Stimulated activated memory B cell treated with anti-CD40 and anti-IgM and Interleukin-4, amounts not matched to agents 10 μg/mL and 1 μg/mL and 100 μg/mL, for 72 hours (primary cell): Measurements from ENCODE around the gene STXBP4.

Experiments used
- ATAC-seq: fragments of 150-1000 bp; cut with Tn5 transposase; 2 replicates; pipeline ENCODE4 v1.10.0; 2021
- H3K27ac Mint-ChIP-seq: one replicate; pipeline ENCODE4 v1.8.0; 2022; ENCODE audit warnings: mild to moderate bottlenecking, mixed read lengths
- H3K27me3 Mint-ChIP-seq: one replicate; pipeline ENCODE4 v1.8.0; 2022; ENCODE audit warnings: mixed read lengths
- H3K36me3 Mint-ChIP-seq: one replicate; pipeline ENCODE4 v1.8.0; 2022; ENCODE audit warnings: mixed read lengths
- H3K4me1 Mint-ChIP-seq: one replicate; pipeline ENCODE4 v1.8.0; 2022; ENCODE audit warnings: mixed read lengths
- H3K4me3 Mint-ChIP-seq: one replicate; pipeline ENCODE4 v1.8.0; 2022; ENCODE audit warnings: mild to moderate bottlenecking, moderate library complexity, mixed read lengths
- H3K9me3 Mint-ChIP-seq: one replicate; pipeline ENCODE4 v1.8.0; 2022; ENCODE audit warnings: mixed read lengths

STXBP4 gene

DNA sequence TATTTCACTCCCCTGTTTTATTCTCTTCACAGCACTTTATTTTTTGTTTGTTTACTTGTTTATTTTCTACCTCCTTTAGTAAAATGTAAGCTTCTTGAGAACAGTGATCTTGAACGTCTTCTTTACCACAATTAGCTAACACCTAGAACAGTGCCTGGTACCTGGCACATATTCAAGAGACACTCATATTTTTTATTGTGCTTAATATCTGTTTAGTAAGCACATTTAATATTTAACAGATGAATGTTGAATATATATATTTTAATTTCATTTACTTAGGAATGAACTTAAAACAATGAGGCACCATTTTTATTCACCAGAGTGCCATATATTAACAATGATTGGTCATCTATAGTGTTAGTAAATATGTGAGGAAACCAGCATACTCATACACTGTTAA, 130.2 kb downstream of the STXBP4 start:
- no peak for ATAC-seq
- Mint-ChIP-seq H3K27me3 (no peaks in the 10 kb centered on the region), H3K4me1 (no peaks in the 10 kb centered on the region), H3K36me3 (peaks cover 26% of the 10 kb centered on the region), H3K9me3 (no peaks in the 10 kb centered on the region), H3K4me3 (no peak overlapping the region), H3K27ac (no peak overlapping the region)

DNA sequence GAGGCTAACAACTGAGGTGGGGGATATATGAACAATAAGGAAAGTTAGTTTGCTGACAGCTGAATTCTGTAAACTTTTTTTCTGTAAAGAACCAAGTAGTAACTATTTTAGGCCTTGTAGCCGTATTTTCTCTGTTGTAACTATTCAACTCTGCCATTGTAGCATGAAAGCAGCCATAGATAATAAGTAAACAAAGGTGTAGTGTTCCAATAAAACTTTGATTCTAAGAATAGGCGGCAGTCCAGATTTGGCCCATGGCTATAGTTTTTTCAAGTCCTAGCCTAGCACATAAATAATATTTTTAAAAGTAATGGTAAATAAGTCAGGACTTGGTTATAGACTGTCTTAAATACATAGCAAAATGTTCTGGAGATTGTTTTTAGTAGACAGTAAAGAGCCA, 142.0 kb downstream of the STXBP4 start:
- ATAC-seq, result no peak
- H3K27me3 Mint-ChIP-seq, result no peaks in the 10 kb centered on the region
- H3K4me1 Mint-ChIP-seq, result no peaks in the 10 kb centered on the region
- peaks cover 32% of the 10 kb centered on the region for H3K36me3 Mint-ChIP-seq
- no peak overlapping the region for H3K27ac Mint-ChIP-seq
- peaks cover 8% of the 10 kb centered on the region for H3K9me3 Mint-ChIP-seq
- no peak overlapping the region for H3K4me3 Mint-ChIP-seq

DNA sequence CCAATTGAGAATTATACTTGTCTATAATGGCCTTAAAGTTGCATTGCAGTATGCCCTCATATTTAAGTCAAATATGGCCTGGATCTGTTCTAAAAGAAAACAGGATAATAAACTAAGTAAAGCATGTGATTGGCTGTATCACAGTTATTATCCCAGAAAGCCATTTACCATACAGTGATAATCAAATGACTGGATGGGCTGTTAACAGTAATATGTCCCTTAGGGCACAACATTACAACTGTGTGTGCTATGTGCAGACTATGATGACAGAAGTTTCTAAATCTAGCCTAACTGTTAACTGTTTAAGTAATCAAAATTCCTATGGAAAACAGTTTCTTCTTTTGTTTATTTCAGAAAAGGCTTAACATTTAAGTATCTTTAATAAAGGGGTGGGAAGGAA, 145.7 kb downstream of the STXBP4 start:
- Mint-ChIP-seq H3K4me3 (no peak overlapping the region), H3K36me3 (peaks cover 10% of the 10 kb centered on the region), H3K27me3 (no peaks in the 10 kb centered on the region), H3K27ac (no peak overlapping the region), H3K4me1 (no peaks in the 10 kb centered on the region), H3K9me3 (peaks cover 2% of the 10 kb centered on the region)
- ATAC-seq, result no peak

DNA sequence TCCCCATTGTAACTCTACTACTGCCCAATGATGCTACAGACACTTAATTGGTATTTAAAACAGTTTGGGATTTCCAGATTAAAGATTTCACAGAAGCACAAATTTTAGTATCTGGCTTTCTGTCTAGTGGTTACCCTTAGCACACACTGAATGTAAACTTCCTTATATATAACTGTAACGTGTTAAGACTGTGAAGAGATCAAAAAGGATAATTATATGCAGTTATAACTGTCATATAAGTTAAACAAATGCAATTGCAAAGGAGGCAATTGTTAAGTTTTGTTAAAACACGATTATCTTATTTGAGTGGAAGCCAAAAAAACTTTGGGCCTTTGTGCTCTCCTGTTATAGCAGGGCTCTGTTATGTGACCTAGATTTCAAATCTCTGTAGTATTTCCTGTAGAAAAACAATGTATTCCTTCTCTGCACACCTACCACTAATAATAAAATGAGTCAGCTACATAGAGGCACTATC, 147.9 kb downstream of the STXBP4 start:
- Mint-ChIP-seq H3K4me3 (no peak overlapping the region), H3K4me1 (no peaks in the 10 kb centered on the region), H3K36me3 (peaks cover 5% of the 10 kb centered on the region), H3K27ac (no peak overlapping the region), H3K9me3 (no peaks in the 10 kb centered on the region), H3K27me3 (no peaks in the 10 kb centered on the region)
- no peak for ATAC-seq

DNA sequence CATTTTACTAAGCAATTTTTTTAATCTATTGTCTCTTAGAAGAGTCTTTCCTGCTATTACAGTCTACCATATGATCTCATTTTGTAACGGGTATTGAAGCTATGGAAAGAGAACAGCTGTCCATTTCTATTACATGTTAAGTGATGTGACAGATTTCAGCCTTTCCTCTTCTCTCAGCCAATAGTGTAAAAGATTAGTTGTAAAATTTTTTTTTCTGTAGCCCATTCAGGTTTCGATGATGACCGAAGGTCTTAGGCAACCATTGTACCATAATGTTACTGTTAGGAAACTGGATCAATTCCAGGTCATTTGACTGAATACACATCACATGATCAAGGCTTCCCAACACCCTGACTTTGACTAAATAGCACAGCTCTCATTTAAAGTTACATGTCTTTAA, 148.6 kb downstream of the STXBP4 start:
- H3K4me1 Mint-ChIP-seq, result no peaks in the 10 kb centered on the region
- no peaks in the 10 kb centered on the region for H3K27me3 Mint-ChIP-seq
- no peaks in the 10 kb centered on the region for H3K9me3 Mint-ChIP-seq
- no peak for ATAC-seq
- H3K36me3 Mint-ChIP-seq, result peaks cover 5% of the 10 kb centered on the region
- H3K4me3 Mint-ChIP-seq, result no peak overlapping the region
- no peak overlapping the region for H3K27ac Mint-ChIP-seq

DNA sequence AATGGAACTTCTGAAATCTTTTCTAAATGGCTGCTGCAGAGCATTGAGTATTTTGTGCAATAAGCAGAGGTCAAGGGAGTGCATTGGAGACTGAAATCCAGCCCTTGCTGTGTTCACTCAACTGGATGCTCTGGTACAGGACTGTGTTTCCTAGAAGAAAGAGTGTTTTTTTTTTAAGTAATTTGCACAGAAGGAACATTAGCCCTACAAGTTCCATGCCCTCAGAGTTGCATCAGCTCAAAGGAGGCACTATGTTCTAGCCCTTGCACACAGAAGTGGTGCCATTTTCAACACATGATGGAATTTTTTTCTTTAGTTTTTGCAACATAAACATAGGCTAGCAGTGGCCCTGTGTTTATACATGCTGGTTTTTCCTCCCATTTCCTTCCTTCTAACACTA, 152.1 kb downstream of the STXBP4 start:
- Mint-ChIP-seq H3K27me3 (no peaks in the 10 kb centered on the region), H3K36me3 (no peaks in the 10 kb centered on the region), H3K9me3 (no peaks in the 10 kb centered on the region), H3K27ac (no peak overlapping the region), H3K4me3 (no peak overlapping the region), H3K4me1 (no peaks in the 10 kb centered on the region)
- no peak for ATAC-seq

DNA sequence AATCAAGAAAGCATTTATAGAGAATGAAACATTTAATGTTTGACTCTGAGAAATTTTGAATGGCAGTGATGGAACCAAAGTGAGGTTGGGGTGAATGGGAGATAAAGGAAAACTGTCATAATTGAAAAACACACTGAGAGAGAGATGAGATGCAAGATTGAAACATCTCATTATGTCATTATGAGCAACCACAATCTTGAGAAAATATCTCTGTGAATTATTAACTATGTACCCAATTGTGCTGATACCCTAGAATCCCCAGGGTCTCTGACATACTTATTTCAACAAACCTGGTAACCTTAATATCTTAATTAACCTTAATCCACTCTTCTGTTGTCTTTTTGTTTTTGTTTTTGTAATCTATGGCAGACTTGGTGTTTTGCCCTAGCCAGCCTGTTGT, 152.7 kb downstream of the STXBP4 start:
- no peaks in the 10 kb centered on the region for H3K4me1 Mint-ChIP-seq
- no peak overlapping the region for H3K27ac Mint-ChIP-seq
- H3K4me3 Mint-ChIP-seq, result no peak overlapping the region
- no peaks in the 10 kb centered on the region for H3K9me3 Mint-ChIP-seq
- H3K27me3 Mint-ChIP-seq, result no peaks in the 10 kb centered on the region
- no peak for ATAC-seq
- no peaks in the 10 kb centered on the region for H3K36me3 Mint-ChIP-seq

DNA sequence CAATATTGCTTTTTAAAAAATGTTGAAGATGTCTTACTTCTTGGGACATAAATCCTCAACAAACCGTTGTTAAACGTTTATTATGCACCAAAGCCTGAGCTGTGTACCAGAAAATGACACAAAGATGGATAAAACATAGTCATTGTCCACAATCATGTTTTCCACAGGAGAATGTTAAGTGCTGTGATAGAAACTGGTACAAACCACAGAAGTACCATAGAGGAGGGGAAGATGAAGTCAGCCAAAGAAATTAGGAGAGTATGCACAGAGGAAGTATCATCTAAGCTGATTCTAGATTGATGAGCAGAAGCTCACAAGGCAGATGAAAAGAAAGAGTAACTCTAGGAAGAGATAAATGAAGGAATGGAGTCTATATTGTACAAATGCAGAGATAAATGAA, 153.5 kb downstream of the STXBP4 start:
- ATAC-seq, result no peak
- Mint-ChIP-seq H3K9me3 (no peaks in the 10 kb centered on the region), H3K27ac (no peak overlapping the region), H3K4me1 (no peaks in the 10 kb centered on the region), H3K4me3 (no peak overlapping the region), H3K27me3 (no peaks in the 10 kb centered on the region), H3K36me3 (no peaks in the 10 kb centered on the region)

DNA sequence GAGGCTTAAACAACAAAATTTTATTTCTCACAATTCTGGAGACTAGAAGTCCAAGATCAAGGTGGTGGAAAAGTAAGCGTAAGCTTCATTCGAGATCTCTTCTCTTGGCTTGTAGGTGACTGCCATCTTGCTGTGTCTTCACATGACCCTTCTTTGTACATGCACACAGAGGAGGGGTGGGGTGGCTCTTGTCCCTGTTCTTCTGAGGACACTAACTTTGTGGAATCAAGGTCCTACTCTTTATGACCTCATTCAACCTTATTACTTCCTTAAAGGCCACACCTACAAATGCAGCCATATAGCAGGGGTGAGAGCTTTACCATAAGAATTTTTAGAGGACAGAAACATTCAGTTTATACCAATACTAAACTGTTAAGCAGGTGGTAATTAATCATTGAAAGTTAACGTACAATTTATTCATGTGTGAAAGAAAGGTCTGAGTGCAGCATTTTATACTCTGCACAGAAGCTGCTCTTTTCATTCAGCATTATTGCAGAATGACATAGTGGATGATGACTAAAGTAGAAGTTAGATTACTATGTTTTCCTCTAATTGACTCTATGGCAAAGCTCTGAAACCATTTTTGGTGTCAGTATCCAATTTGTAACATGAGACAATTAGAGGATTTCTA, 156.3 kb downstream of the STXBP4 start:
- Mint-ChIP-seq H3K27ac (no peak overlapping the region), H3K4me3 (no peak overlapping the region), H3K9me3 (no peaks in the 10 kb centered on the region), H3K4me1 (no peaks in the 10 kb centered on the region), H3K36me3 (peaks cover 5% of the 10 kb centered on the region), H3K27me3 (no peaks in the 10 kb centered on the region)
- ATAC-seq, result no peak

DNA sequence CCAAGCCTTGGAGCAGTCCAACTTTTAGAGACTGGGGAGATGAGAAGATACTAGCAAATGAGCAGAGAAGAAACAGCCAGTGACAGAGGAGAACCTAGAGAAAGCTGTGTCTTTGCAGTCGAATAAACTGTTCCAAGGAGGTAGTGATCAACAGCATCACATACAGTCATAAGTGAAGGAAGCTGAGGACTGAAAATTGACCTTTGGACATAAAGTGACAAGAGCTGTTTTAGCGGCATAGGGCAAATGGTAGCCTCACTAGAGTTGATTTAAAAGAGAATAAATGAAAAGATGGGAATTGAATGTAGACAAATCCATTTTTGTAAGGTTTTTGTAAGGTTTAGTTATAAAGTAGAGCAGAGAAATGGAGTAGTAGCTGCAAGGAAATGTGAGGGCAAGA, 165.0 kb downstream of the STXBP4 start:
- no peaks in the 10 kb centered on the region for H3K36me3 Mint-ChIP-seq
- no peak overlapping the region for H3K27ac Mint-ChIP-seq
- no peaks in the 10 kb centered on the region for H3K9me3 Mint-ChIP-seq

DNA sequence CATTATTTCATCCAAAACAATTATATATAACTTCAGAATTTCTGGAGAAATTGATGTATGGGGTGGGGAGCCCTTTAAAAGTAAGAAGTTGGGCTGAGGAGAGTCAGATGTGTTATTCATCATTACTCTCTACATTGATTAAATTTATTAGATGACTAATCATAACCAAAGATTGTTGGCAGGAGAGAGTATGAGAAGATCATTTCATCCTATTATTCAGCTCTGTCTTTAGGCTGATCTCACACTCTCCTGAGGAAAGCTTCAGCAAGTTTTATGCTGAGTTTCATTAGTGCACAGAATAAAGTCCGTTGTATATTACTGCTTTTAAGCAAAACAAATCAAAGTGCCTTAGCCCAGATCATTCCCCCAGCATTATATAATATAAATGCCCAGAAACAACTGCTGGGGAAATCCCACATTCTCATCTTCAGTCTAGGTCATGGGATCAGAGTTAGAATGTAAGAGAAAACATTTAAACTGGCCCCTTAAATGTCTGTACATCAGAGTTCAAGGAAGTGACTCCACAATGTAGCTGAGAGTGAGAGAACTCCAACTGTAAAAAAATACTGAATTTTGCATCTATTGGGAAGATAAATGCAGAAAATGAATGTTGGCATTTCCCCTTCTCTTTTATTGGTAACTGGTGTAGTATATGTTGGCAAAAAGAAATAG, 166.1 kb downstream of the STXBP4 start:
- Mint-ChIP-seq H3K4me3 (no peak overlapping the region), H3K27ac (no peak overlapping the region), H3K9me3 (no peaks in the 10 kb centered on the region), H3K27me3 (no peaks in the 10 kb centered on the region), H3K4me1 (no peaks in the 10 kb centered on the region), H3K36me3 (no peaks in the 10 kb centered on the region)
- no peak for ATAC-seq

More for the DNA sequence above, 165.0 kb downstream of the STXBP4 start:
- H3K4me1 Mint-ChIP-seq, result no peaks in the 10 kb centered on the region
- no peak overlapping the region for H3K4me3 Mint-ChIP-seq
- H3K27me3 Mint-ChIP-seq, result no peaks in the 10 kb centered on the region
- no peak for ATAC-seq

DNA sequence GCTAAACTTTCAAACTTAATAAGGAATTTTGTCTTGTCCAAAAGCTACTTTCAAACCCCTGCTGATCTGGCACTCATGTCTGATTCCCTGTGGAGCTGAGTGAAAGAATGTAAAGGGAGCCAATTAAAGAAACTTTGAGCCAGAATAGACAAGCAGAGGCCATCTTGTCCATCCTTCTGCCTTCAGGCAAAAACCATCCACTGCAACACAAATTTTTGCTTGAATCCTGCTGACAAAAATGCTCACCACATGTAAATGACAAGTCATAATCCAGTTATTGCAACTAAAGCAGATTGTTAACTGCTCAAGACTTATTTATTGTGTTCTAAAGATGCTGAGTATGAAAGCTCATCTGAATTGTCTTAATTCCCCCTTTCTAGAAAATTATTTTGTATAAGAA, 172.2 kb downstream of the STXBP4 start:
- Mint-ChIP-seq H3K27ac (no peak overlapping the region), H3K36me3 (peaks cover 19% of the 10 kb centered on the region), H3K27me3 (no peaks in the 10 kb centered on the region), H3K9me3 (no peaks in the 10 kb centered on the region), H3K4me1 (no peaks in the 10 kb centered on the region), H3K4me3 (no peak overlapping the region)
- ATAC-seq, result no peak

DNA sequence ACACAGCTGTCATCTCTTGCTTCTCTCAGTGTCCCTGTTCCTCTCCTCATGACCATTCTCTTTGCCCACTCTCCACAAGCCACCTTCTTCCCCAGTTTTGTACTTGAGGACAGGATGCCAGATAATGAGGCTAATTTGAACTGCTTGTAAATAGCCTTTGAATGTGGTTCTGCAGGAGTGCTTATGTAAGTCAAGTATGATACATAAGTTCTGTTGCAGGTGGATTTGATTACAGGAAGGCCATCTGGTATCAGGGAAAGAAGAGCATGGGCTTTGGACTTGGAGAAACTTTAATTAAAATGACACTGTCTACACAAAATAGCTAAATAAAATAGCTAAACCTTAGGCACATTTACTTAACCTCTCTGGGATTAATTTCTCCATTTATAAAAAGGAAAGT, 176.0 kb downstream of the STXBP4 start:
- Mint-ChIP-seq H3K36me3 (peaks cover 19% of the 10 kb centered on the region), H3K4me1 (no peaks in the 10 kb centered on the region), H3K4me3 (no peak overlapping the region), H3K9me3 (no peaks in the 10 kb centered on the region), H3K27ac (no peak overlapping the region), H3K27me3 (no peaks in the 10 kb centered on the region)
- no peak for ATAC-seq

DNA sequence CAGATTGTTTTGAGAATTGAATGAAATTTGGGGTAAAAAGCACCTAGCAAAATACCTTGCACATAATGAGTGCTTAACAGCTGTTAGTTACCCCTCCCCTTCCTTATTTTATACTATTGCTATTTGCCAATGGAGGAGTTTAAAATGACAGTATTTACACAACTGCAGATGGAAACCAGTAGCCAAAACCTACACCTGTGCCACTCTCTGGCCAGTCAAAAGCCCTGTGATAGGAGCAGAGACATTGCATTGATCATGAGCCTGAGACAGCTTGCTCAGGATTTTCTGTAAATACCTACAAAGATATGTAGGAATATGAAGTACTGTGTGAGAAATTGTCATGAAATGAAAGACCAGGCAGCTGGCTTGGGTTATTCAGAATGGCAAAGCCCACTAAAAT, 180.9 kb downstream of the STXBP4 start:
- no peak for ATAC-seq
- no peaks in the 10 kb centered on the region for H3K4me1 Mint-ChIP-seq

DNA sequence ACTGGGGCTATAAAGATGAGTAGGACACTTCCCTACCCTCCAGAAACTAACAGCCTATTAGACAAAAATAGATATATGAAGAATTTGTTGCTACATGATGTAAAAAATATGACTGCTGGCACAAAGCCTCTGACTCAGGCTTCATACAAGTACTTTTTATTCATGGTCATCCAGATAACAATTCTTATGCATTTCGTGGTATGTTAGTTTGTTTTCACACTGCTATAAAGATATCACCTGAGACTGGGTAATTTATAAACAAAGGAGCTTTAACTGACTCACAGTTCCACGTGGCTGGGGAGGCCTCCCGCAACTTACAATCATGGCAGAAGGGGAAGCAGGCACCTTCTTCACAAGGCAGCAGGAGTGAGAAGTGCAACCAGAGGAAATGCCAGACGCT, 183.7 kb downstream of the STXBP4 start:
- no peak overlapping the region for H3K4me3 Mint-ChIP-seq
- no peaks in the 10 kb centered on the region for H3K9me3 Mint-ChIP-seq
- no peaks in the 10 kb centered on the region for H3K27me3 Mint-ChIP-seq
- no peaks in the 10 kb centered on the region for H3K4me1 Mint-ChIP-seq
- ATAC-seq, result no peak
- H3K36me3 Mint-ChIP-seq, result peaks cover 5% of the 10 kb centered on the region
- no peak overlapping the region for H3K27ac Mint-ChIP-seq

More for the DNA sequence above, 180.9 kb downstream of the STXBP4 start:
- H3K4me3 Mint-ChIP-seq, result no peak overlapping the region
- no peak overlapping the region for H3K27ac Mint-ChIP-seq
- H3K36me3 Mint-ChIP-seq, result peaks cover 5% of the 10 kb centered on the region
- H3K27me3 Mint-ChIP-seq, result no peaks in the 10 kb centered on the region
- H3K9me3 Mint-ChIP-seq, result no peaks in the 10 kb centered on the region

DNA sequence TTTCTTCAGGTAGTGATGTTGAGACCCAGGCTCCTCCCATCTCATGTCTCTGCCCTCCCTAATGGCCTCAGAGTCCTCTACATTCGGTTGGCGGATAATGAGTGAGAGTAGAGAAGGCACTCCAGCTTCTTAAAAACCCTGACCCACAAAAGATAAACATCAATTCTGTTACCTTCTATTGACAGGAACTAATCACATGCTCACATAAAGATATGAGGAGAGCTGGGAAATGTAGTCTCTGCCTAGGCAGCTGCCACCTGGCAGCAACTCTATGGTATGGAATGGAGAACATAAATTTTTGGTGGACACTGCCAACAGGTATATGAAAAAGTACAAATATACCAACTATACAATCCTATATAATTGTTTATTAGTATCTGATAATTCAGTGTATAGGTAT, 185.5 kb downstream of the STXBP4 start:
- no peak for ATAC-seq
- Mint-ChIP-seq H3K4me1 (no peaks in the 10 kb centered on the region), H3K27ac (no peak overlapping the region), H3K36me3 (peaks cover 5% of the 10 kb centered on the region), H3K27me3 (no peaks in the 10 kb centered on the region), H3K9me3 (no peaks in the 10 kb centered on the region), H3K4me3 (no peak overlapping the region)
